GM21390 (cell line): Measurements from ENCODE around the gene NAA60.
"Not testable (repeated sequence)": the region's sequence is repeated elsewhere in the genome, so short reads cannot be mapped to it uniquely, and the experiment has no call there.

Experiments
- ATAC-seq: cut with Tn5 transposase; IDR thresholded peaks from one replicate; pipeline ENCODE4 v1.9.1; 2021; ENCODE audit not compliant: unreplicated experiment

Gene NAA60

GRCh38 chr16:3508736-3509135 lies 65.3 kb downstream of the NAA60 start:
- ATAC-seq = no peak

- ATAC-seq = peak; percentile 43
Observed at GRCh38 chr16:3509470-3509928, 66.0 kb downstream of the NAA60 start.

- no peak for ATAC-seq
Observed at GRCh38 chr16:3510416-3510815, 66.9 kb downstream of the NAA60 start.

GRCh38 chr16:3511286-3512180 lies 68.1 kb downstream of the NAA60 start:
- no peak for ATAC-seq

- no peak for ATAC-seq
Observed at GRCh38 chr16:3513892-3514583, 70.6 kb downstream of the NAA60 start.

- ATAC-seq = no peak
Observed at GRCh38 chr16:3514621-3515020, 71.1 kb downstream of the NAA60 start.

- no peak for ATAC-seq
Observed at GRCh38 chr16:3515897-3516296, 72.4 kb downstream of the NAA60 start.

GRCh38 chr16:3518292-3518985 lies 75.0 kb downstream of the NAA60 start:
- ATAC-seq = no peak

- ATAC-seq = no peak
Observed at GRCh38 chr16:3518986-3519348, 75.5 kb downstream of the NAA60 start.

- ATAC-seq = no peak
Observed at GRCh38 chr16:3519581-3519980, 76.1 kb downstream of the NAA60 start.

GRCh38 chr16:3520413-3520812 lies 76.9 kb downstream of the NAA60 start:
- ATAC-seq = no peak

GRCh38 chr16:3520841-3521240 lies 77.4 kb downstream of the NAA60 start:
- no peak for ATAC-seq

- no peak for ATAC-seq
Observed at GRCh38 chr16:3523281-3523680, 79.8 kb downstream of the NAA60 start.

GRCh38 chr16:3525951-3526350 lies 82.5 kb downstream of the NAA60 start:
- no peak for ATAC-seq

- ATAC-seq = not testable (repeated sequence)
Observed at GRCh38 chr16:3527216-3527829, 83.8 kb downstream of the NAA60 start.

GRCh38 chr16:3528406-3528805 lies 84.9 kb downstream of the NAA60 start:
- ATAC-seq = no peak

GRCh38 chr16:3529175-3529574 lies 85.7 kb downstream of the NAA60 start:
- ATAC-seq = no peak

GRCh38 chr16:3530371-3530914 lies 87.0 kb downstream of the NAA60 start:
- no peak for ATAC-seq

- ATAC-seq = no peak
Observed at GRCh38 chr16:3532741-3533140, 89.3 kb downstream of the NAA60 start.

- ATAC-seq = no peak
Observed at GRCh38 chr16:3534126-3534525, 90.6 kb downstream of the NAA60 start.

GRCh38 chr16:3536271-3536731 lies 92.8 kb downstream of the NAA60 start:
- ATAC-seq = no peak
